Vagina (tissue), 2 donors: ENCODE results near the gene CTBP1.

Source experiments
- POLR2A ChIP-seq, 2 donors: fragments of 450-650 bp; IDR thresholded peaks; one replicate each; pipeline ENCODE4 v1.6.1; 2017; ENCODE audit warnings: antibody characterized with exemption in 2 of 2, mild to moderate bottlenecking in 2 of 2, moderate library complexity in 2 of 2
- POLR2AphosphoS5 ChIP-seq, 2 donors: sonication (generic); formaldehyde crosslinking; IDR thresholded peaks; one replicate each; pipeline ENCODE4 v1.9.0; 2017; ENCODE audit warnings: antibody characterized with exemption in 2 of 2, mild to moderate bottlenecking in 2 of 2, low read depth in 1 of 2; ENCODE audit not compliant: insufficient read depth in 1 of 2
- TF ChIP-seq, protein P1 (sequence below), 3 experiments: fragments of 450-650 bp in 2 of 3; fragments of 200-600 bp in 1 of 3; sonication (generic) in 1 of 3; IDR thresholded peaks; one replicate each; pipeline ENCODE4 v1.5.1; 2017 to 2019; ENCODE audit warnings: antibody characterized with exemption in 3 of 3, mild to moderate bottlenecking in 2 of 3, moderate library complexity in 2 of 3

DNA sequence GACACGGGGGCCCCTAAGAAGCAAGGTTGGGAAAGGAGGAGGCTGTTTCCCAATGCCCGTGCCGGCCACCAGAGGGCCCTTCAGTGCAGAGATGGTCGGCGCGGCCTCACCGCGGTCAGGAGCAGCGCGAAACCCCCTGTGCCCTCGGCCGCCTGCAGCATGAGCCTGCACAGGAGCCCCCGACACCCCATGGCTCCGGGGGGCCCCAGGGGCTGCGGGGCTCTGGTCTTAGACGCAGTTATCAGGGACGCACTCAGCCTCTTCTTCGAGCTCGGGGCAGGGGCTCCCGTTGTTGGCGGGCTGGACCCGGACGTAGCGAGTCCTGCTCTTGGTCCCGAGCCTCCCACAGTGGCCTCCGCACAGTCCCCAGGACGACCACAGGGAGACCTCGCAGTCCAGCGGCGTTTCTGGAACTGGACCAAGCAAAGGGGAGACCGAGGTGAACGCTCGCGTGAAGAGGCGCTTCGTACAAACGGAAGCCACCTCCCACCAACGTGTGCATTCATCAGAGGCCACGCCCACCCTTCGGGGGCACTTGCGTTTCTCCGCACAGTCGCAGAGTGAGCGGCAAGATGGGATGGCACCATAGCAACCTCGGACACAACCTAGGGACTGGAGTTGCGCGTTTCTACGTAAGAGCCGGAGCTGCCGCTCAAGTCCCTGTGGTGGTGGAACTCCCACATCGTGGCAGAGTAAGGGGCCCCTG lies 81.5 kb downstream of the CTBP1 start:
- TF ChIP-seq, protein P1, sequence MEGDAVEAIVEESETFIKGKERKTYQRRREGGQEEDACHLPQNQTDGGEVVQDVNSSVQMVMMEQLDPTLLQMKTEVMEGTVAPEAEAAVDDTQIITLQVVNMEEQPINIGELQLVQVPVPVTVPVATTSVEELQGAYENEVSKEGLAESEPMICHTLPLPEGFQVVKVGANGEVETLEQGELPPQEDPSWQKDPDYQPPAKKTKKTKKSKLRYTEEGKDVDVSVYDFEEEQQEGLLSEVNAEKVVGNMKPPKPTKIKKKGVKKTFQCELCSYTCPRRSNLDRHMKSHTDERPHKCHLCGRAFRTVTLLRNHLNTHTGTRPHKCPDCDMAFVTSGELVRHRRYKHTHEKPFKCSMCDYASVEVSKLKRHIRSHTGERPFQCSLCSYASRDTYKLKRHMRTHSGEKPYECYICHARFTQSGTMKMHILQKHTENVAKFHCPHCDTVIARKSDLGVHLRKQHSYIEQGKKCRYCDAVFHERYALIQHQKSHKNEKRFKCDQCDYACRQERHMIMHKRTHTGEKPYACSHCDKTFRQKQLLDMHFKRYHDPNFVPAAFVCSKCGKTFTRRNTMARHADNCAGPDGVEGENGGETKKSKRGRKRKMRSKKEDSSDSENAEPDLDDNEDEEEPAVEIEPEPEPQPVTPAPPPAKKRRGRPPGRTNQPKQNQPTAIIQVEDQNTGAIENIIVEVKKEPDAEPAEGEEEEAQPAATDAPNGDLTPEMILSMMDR (IDR thresholded peaks at IDR 0.05): peak; percentile 79 to 90 (median 89)
- peak in 1 of 2 donors; percentile 76 for TF ChIP-seq POLR2AphosphoS5 (IDR thresholded peaks at IDR 0.05; ENCODE audit: insufficient read depth in 1 of 2, low read depth in 1 of 2)
- no peak for TF ChIP-seq POLR2A (IDR thresholded peaks at IDR 0.05)
